ENCODE measurements around the gene MS4A6A.

DNA sequence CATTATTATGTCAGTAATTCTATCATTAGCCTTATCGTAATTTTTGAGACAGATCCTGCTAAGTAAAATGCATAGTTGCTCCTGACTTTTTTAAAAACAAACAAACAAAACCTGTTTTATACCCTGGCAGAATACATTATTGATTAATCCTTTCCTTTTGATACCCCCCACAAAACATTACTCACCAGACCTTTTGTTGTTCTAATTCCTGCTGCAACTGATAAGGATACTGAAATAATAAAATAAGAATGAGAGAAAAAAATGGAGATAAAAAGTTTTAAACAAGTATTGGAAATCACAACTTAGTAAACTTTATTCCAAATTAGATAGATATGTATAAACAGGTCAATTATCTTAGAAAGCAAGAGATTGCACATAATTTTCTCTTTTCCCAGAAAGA lies 31.5 kb upstream of the MS4A6A start:
- TF ChIP-seq ZNF274 (IDR thresholded peaks at IDR 0.05; ENCODE audit: low read depth, low read length) = no peak
- TF ChIP-seq YY1 (IDR thresholded peaks at IDR 0.05; ENCODE audit: insufficient read depth, insufficient read length) = no peak
